DOHH2 (cell line): Measurements from ENCODE around the gene MYH7B.

Source experiments
- H3F3A ChIP-seq: fragments of 200-600 bp; sonication (generic), shearing (Covaris generic); 2 replicates; pipeline ENCODE4 v1.6.0; 2016; ENCODE audit warnings: antibody characterized with exemption, mild to moderate bottlenecking; ENCODE audit not compliant: control insufficient read depth, insufficient read depth
- H3K27ac ChIP-seq: fragments of 200-600 bp; sonication (generic); 2 replicates; pipeline ENCODE4 v1.5.1; 2014; ENCODE audit warnings: low read depth, mild to moderate bottlenecking, low read length, moderate library complexity
- H3K27me3 ChIP-seq: fragments of 200-600 bp; sonication (generic); 2 replicates; pipeline ENCODE4 v1.6.1; 2014; ENCODE audit warnings: mild to moderate bottlenecking, low read length, mixed read lengths; ENCODE audit not compliant: control insufficient read depth
- H3K36me3 ChIP-seq: fragments of 200-600 bp; sonication (generic); 2 replicates; pipeline ENCODE4 v1.6.1; 2014; ENCODE audit warnings: mild to moderate bottlenecking, low read length, moderate library complexity, mixed read lengths; ENCODE audit not compliant: control insufficient read depth
- H3K4me1 ChIP-seq: fragments of 200-600 bp; sonication (generic); 2 replicates; pipeline ENCODE4 v1.6.1; 2014; ENCODE audit warnings: mild to moderate bottlenecking, low read length, mixed read lengths; ENCODE audit not compliant: control insufficient read depth
- H3K4me2 ChIP-seq: fragments of 200-600 bp; sonication (generic); 2 replicates; pipeline ENCODE4 v1.6.0; 2014; ENCODE audit warnings: mild to moderate bottlenecking, low read length, moderate library complexity
- H3K4me3 ChIP-seq: fragments of 200-600 bp; sonication (generic); 2 replicates; pipeline ENCODE4 v1.5.1; 2014; ENCODE audit warnings: mild to moderate bottlenecking, low read length, mixed read lengths
- H3K79me2 ChIP-seq: fragments of 200-600 bp; sonication (generic); 2 replicates; pipeline ENCODE4 v1.6.1; 2014; ENCODE audit warnings: mild to moderate bottlenecking, low read length, mixed read lengths; ENCODE audit not compliant: control insufficient read depth
- H3K9me2 ChIP-seq: fragments of 200-600 bp; sonication (generic); replicated peaks from 2 replicates; pipeline ENCODE4 v1.6.1; 2014; ENCODE audit warnings: mild to moderate bottlenecking, low read length, mixed read lengths; ENCODE audit not compliant: control insufficient read depth
- H3K9me3 ChIP-seq: fragments of 200-600 bp; sonication (generic); 2 replicates; pipeline ENCODE4 v1.6.1; 2014; ENCODE audit warnings: antibody characterized with exemption, low read length, mixed read lengths; ENCODE audit not compliant: control insufficient read depth, insufficient read depth
- H4K20me1 ChIP-seq: fragments of 200-600 bp; sonication (generic); 2 replicates; pipeline ENCODE4 v1.6.0; 2014; ENCODE audit warnings: low read depth, mild to moderate bottlenecking, antibody characterized with exemption, low read length, moderate library complexity; ENCODE audit not compliant: control insufficient read depth, insufficient read depth
- EZH2phosphoT487 ChIP-seq: fragments of 200-600 bp; sonication (generic); IDR thresholded peaks from 2 replicates; pipeline ENCODE4 v1.6.1; 2017; ENCODE audit warnings: borderline replicate concordance, mild to moderate bottlenecking, antibody characterized with exemption, low read length, moderate library complexity, mixed read lengths
- TF ChIP-seq, protein P1 (sequence below): fragments of 200-600 bp; sonication (generic); IDR thresholded peaks from one replicate; pipeline ENCODE4 v1.5.1; 2014; ENCODE audit warnings: antibody characterized with exemption, mild to moderate bottlenecking, low read depth, low read length; ENCODE audit not compliant: poor library complexity, severe bottlenecking

The MYH7B gene

DNA sequence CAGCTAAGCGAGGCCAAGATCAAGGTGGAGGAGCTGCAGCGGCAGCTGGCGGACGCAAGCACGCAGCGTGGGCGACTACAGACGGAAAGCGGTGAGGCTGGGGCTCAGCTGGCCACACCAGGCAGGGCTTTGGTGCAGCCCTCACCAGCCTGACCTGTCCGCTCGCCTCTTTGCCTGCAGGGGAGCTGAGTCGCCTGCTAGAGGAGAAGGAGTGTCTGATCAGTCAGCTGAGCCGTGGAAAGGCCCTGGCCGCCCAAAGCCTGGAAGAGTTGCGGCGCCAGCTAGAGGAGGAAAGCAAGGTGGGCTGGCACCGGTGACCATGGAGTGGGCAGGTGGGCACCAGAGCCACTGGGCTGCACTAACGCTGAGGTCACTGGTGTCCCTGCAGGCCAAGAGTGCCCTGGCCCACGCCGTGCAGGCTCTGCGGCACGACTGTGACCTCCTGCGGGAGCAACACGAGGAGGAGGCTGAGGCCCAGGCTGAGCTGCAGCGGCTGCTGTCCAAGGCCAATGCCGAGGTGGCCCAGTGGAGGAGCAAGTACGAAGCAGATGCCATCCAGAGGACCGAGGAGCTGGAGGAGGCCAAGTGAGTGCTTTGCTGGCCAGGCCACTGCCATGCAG, 42.8 kb downstream of the MYH7B start:
- peaks cover 41% of the 10 kb centered on the region for H3K36me3 ChIP-seq

DNA sequence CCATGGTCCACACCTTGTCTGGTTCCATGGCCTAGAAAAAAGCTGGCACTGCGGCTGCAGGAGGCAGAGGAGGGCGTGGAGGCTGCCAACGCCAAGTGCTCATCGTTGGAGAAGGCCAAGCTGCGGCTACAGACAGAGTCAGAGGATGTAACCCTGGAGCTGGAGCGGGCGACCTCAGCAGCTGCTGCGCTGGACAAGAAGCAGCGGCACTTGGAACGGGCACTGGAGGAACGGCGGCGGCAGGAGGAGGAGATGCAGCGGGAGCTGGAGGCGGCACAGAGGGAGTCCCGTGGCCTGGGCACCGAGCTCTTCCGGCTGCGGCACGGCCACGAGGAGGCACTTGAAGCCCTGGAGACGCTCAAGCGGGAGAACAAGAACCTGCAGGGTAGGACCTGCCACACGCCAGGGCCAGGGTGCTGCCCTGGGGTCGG, 43.4 kb downstream of the MYH7B start:
- H4K20me1 ChIP-seq, result no peaks in the 10 kb centered on the region
- H3K9me2 ChIP-seq, result no peaks in the 10 kb centered on the region

More for the DNA sequence above, 42.8 kb downstream of the MYH7B start:
- H3K27me3 ChIP-seq, result no peaks in the 10 kb centered on the region
- no peak overlapping the region for H3K27ac ChIP-seq
- H3F3A ChIP-seq, result no peaks in the 10 kb centered on the region
- no peaks in the 10 kb centered on the region for H3K4me1 ChIP-seq
- no peaks in the 10 kb centered on the region for H3K79me2 ChIP-seq
- no peaks in the 10 kb centered on the region for H3K9me3 ChIP-seq
- no peaks in the 10 kb centered on the region for H4K20me1 ChIP-seq
- no peak overlapping the region for H3K4me2 ChIP-seq
- TF ChIP-seq, protein P1, sequence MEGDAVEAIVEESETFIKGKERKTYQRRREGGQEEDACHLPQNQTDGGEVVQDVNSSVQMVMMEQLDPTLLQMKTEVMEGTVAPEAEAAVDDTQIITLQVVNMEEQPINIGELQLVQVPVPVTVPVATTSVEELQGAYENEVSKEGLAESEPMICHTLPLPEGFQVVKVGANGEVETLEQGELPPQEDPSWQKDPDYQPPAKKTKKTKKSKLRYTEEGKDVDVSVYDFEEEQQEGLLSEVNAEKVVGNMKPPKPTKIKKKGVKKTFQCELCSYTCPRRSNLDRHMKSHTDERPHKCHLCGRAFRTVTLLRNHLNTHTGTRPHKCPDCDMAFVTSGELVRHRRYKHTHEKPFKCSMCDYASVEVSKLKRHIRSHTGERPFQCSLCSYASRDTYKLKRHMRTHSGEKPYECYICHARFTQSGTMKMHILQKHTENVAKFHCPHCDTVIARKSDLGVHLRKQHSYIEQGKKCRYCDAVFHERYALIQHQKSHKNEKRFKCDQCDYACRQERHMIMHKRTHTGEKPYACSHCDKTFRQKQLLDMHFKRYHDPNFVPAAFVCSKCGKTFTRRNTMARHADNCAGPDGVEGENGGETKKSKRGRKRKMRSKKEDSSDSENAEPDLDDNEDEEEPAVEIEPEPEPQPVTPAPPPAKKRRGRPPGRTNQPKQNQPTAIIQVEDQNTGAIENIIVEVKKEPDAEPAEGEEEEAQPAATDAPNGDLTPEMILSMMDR, result no peak
- TF ChIP-seq EZH2phosphoT487, result no peak
- H3K4me3 ChIP-seq, result no peak overlapping the region
- H3K9me2 ChIP-seq, result no peaks in the 10 kb centered on the region

DNA sequence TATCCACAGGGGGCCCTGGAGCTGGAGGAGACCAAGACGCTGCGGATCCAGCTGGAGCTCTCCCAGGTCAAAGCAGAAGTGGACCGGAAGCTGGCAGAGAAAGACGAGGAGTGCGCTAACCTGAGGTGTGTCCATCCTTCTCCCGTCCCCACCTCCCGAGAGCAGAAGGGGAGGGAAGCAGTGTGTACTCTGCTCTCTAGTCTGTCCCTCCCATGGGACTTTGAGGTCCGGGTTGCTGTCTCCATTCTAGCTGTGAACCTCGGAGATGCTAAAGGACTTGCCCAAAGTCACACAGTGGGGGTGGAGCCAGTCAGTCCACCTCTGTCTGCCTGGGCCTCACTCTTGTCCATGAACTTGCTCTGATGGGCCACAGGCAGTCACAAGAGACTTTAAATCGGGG, 44.1 kb downstream of the MYH7B start:
- TF ChIP-seq EZH2phosphoT487, result no peak
- TF ChIP-seq, protein P1, result no peak

More for the DNA sequence above, 43.4 kb downstream of the MYH7B start:
- Histone ChIP-seq H3K4me1 (no peaks in the 10 kb centered on the region), H3K36me3 (peaks cover 45% of the 10 kb centered on the region), H3K79me2 (no peaks in the 10 kb centered on the region), H3K27me3 (no peaks in the 10 kb centered on the region), H3K4me2 (no peak overlapping the region), H3K27ac (no peak overlapping the region), H3K4me3 (no peak overlapping the region), H3F3A (no peaks in the 10 kb centered on the region), H3K9me3 (no peaks in the 10 kb centered on the region)
- TF ChIP-seq, protein P1, result no peak
- TF ChIP-seq EZH2phosphoT487, result no peak

More for the DNA sequence above, 44.1 kb downstream of the MYH7B start:
- Histone ChIP-seq H3K27ac (no peak overlapping the region), H3K36me3 (peaks cover 52% of the 10 kb centered on the region), H3K4me2 (no peak overlapping the region), H3K9me3 (no peaks in the 10 kb centered on the region), H3K79me2 (no peaks in the 10 kb centered on the region), H3K4me1 (no peaks in the 10 kb centered on the region), H3F3A (no peaks in the 10 kb centered on the region), H4K20me1 (no peaks in the 10 kb centered on the region), H3K27me3 (no peaks in the 10 kb centered on the region), H3K9me2 (no peaks in the 10 kb centered on the region), H3K4me3 (no peak overlapping the region)
